ENCODE results near the gene RNF38.
"Not testable (repeated sequence)": the region's sequence is repeated elsewhere in the genome, so short reads cannot be mapped to it uniquely, and the experiment has no call there.

RNF38 gene

GRCh38 chr9:36328798-36329411, 71.2 kb downstream of the RNF38 start:
- peak; percentile 63 for DNase-seq

- peak; percentile 70 for DNase-seq
These were observed 74.8 kb downstream of the RNF38 start for GRCh38 chr9:36325081-36325828.

DNA sequence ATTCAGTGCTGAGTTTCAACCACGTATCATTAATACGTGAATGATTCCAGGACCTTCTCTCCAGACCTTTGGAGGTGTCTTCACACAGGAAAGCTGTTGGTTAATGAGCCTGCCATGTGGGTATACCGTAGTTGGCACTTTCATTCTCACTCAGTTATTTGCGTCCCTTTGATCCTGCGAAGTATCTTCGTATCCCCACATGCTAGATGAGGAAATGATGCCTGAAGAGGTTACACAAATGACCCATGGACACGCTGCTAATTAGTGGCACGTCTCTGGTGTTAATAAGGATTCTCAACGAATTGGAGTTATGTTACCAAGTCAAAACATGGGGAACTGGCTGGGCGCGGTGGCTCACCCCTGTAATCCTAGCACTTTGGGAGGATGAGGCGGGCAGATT, 76.1 kb downstream of the RNF38 start:
- no peak for DNase-seq

GRCh38 chr9:36322462-36322861, 77.6 kb downstream of the RNF38 start:
- DNase-seq, result no peak

GRCh38 chr9:36321903-36322302, 78.2 kb downstream of the RNF38 start:
- not testable (repeated sequence) for DNase-seq

DNA sequence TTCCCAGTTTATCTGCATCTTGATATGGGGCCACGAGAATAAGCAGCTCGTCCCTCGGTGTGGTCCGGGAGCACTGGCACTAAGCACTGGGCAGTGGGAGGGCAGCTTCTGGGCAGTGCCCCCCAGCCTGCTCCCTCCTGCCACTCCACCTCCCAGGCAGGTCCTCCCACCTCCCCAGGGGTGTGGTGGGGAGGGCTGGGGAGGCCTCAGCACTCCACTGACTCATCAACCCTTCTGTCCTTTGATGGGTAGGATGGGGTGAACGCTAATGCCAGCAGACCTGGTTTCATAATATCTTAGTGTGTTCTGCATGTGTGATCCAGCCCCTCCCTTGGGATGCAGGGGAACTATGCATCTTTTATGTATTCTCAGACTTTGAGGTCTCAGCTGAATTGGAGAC, 79.6 kb downstream of the RNF38 start:
- no peak for DNase-seq

- DNase-seq, result no peak
These were observed 80.3 kb downstream of the RNF38 start for GRCh38 chr9:36319806-36320205.

GRCh38 chr9:36319183-36319582, 80.9 kb downstream of the RNF38 start:
- no peak for DNase-seq

GRCh38 chr9:36318212-36318802, 81.8 kb downstream of the RNF38 start:
- no peak for DNase-seq

- no peak for DNase-seq
These were observed 82.3 kb downstream of the RNF38 start for GRCh38 chr9:36317766-36318165.

DNA sequence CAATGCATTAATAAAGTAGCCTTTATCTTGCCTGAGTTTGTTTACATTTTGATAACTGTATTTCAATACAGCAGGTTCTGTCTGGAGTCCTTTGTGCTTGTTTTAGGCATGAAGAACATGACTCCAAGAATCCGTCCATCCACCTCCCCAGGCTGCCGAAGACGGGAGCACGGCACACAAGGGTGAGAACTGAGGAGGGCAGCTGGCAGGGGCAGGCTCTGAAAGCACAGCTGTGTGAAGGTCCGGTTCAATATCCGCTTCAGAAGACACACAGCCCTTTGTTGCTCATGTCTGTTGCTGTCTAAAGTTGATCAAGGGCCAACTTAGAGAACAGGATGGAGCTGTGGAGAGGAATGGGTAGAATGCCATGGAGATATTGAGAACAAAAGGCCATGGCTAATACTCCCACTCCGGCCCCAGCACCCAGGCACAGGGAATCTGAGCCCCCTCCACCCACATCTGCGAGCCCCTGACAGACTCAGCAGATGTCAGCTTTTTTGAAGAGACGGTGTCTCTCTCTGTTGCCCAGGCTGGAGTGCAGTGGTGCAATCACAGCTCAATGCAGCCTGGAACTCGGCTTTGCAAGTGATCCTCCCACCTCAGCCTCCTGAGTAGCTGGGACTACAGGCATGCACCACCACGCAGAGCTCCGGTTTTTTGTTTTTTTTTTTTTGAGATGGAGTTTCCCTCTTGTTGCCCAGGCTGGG, 83.3 kb downstream of the RNF38 start:
- DNase-seq, result no peak

- DNase-seq, result no peak
These were observed 84.0 kb downstream of the RNF38 start for GRCh38 chr9:36316049-36316448.

- no peak for DNase-seq
These were observed 84.8 kb downstream of the RNF38 start for GRCh38 chr9:36315283-36315682.

GRCh38 chr9:36314740-36315139, 85.3 kb downstream of the RNF38 start:
- no peak for DNase-seq

GRCh38 chr9:36306471-36307306, 93.4 kb downstream of the RNF38 start:
- DNase-seq, result no peak

- DNase-seq, result not testable (repeated sequence)
These were observed 95.7 kb downstream of the RNF38 start for GRCh38 chr9:36304366-36304765.

DNA sequence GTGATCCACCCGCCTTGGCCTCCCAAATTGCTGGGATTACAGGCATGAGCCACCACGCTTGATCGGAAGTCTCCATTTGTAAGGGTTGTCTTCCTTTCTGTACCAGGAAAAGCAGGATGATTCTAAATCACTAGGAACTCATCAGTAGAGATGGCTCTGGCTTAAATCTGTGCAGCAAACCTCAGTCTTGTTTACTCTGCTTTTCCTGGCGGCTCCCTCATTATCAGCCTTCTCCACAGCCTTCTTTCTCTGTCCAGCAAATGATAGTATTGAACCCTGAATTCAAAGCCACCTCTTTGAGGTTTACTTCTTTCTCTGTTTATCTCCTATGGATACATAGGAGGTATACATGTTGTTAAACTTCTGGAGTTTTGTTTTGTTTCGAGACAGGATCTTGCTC, 98.8 kb downstream of the RNF38 start:
- no peak for DNase-seq

DNA sequence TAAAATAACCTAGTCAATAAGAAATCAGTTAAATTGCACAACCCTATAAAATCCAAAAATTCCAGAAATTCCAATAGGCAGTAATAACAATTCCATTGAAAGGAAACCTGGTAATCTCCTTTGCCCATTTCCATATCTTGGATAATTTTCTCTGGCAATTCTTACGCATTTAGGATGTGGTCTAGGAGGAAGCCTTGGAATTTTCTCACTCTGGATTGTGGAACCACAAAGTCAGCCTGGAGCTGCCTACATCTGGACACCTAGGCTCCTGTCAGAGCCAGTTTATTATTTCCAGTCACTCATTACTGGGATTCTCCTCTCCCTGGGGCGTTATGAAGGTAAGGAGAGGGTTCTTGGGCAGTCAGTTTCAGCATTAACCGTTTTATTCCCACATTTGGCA, 101.5 kb downstream of the RNF38 start:
- DNase-seq, result no peak

GRCh38 chr9:36297798-36298197, 102.3 kb downstream of the RNF38 start:
- no peak for DNase-seq

DNA sequence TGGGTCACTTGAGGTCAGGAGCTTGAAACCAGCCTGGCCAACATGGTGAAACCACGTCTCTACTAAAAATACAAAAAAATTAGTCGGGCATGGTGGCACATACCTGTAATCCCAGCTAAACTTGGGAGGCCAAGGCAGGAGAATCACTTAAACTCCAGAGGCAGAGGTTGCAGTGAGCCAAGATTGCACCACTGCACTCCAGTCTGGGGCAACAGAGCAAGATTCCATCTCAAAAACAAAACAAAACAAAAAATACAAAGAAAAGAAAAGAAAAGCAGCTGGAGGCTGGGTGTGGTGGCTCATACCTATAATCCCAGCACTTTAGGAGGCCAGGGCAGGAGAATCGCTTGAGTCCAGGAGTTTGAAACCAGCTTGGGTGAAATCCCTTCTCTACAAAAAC, 105.1 kb downstream of the RNF38 start:
- not testable (repeated sequence) for DNase-seq

DNA sequence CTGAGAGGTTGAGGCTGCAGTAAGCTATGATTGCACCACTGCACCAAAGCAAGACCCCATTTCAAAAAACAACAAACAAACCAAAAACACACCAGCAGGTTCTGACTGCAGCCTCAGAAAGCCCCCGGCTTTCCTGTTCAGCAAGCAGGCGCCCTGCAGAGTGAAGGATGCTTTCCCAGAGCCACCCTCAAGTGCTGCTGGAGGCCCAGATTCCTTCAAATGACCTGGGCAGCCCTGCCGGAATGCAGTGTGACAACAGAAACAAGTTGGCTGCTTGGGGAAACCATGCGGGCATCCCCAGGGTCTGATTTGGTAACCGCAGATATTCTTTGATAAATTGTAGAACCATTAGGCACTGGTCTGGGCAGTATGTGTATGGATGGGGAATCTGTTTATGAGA, 106.2 kb downstream of the RNF38 start:
- DNase-seq, result no peak

- DNase-seq, result no peak
These were observed 106.9 kb downstream of the RNF38 start for GRCh38 chr9:36293171-36293570.

DNA sequence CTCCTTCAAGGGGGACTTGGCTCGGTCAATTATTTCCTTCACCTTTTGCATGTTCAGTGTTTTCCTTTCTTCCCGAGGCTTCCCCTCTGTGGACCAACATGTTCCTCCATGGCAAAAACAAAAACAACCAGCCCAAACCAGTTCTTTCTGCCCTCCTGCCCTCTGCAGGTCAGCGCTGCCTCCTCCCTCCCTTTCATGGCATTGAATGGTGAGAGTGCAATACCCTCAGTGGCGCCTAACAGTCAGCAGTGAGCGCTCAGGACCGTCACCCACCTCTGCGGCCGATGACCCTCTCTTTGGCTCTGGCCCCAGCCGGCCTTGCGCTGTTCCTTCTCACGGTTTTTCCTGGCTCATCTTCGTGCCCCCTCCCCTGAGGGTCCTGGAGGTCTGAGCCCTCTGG, 107.4 kb downstream of the RNF38 start:
- no peak for DNase-seq
